ENCODE measurements around the gene CHRNE. TPM values are rescaled to one million over a fixed set of nuclear protein-coding genes. Genes with fewer than 3 reads are reported as not detected.
"Not testable (repeated sequence)": the region's sequence is repeated elsewhere in the genome, so short reads cannot be mapped to it uniquely, and the experiment has no call there.

CHRNE gene
- total and polyA plus RNA-seq, 2 of the 4 experiments (the other 2 are of a cell fraction) = under 0.01 to 0.21 TPM

- H3K27ac ChIP-seq (ENCODE audit: insufficient read depth, low read length); H3K4ac ChIP-seq (ENCODE audit: low read depth, low read length); CTCF ChIA-PET; ATAC-seq (ENCODE audit: low read depth); H3K9ac ChIP-seq (ENCODE audit: low read depth, low read length); H3K56ac ChIP-seq (ENCODE audit: extremely low read depth, insufficient read depth, low read length); H2BK15ac ChIP-seq (ENCODE audit: low read depth, low read length); H3K4me2 ChIP-seq (ENCODE audit: low read depth, low read length); H3K9me1 ChIP-seq (ENCODE audit: insufficient read depth, low read length); BruUV-seq (replicated peaks); H2AK9ac ChIP-seq (replicated peaks; ENCODE audit: low read depth, low read length, poor library complexity); H3K79me1 ChIP-seq (ENCODE audit: low read depth in 1 of 2, low read length in 2 of 2); H3K4me3 ChIP-seq (ENCODE audit: insufficient read depth, low read depth, low read length); H3K27me3 ChIP-seq (ENCODE audit: control insufficient read depth, insufficient read depth, low read length); POLR2A ChIA-PET (ENCODE audit: unreplicated experiment); H3K23ac ChIP-seq (ENCODE audit: low read depth, low read length); H3K14ac ChIP-seq (replicated peaks; ENCODE audit: low read depth, low read length); H3K9me3 ChIP-seq (ENCODE audit: control insufficient read depth, insufficient read depth, low read length); H3K4me1 ChIP-seq (ENCODE audit: control insufficient read depth, insufficient read depth, low read length); H3K36me3 ChIP-seq (ENCODE audit: control insufficient read depth, insufficient read depth, low read length); H2AFZ ChIP-seq (replicated peaks; ENCODE audit: low read length, poor library complexity); in situ Hi-C loops (cut with MboI; ENCODE audit: low sequenced_read_pairs); H4K20me1 ChIP-seq (ENCODE audit: insufficient read depth, low read length); H2BK20ac ChIP-seq (ENCODE audit: low read depth, low read length); DNase-seq; H4K5ac ChIP-seq (ENCODE audit: low read depth, low read length); H4K8ac ChIP-seq (ENCODE audit: low read depth in 2 of 2, low read length in 2 of 2); H2AK5ac ChIP-seq (ENCODE audit: low read depth, low read length); H4K91ac ChIP-seq (ENCODE audit: insufficient read depth, low read depth, low read length); dilution Hi-C loops (cut with HindIII; ENCODE audit: low sequenced_read_pairs, unreplicated experiment); H2BK120ac ChIP-seq (ENCODE audit: low read depth, low read length); H2BK5ac ChIP-seq (ENCODE audit: low read depth, low read length, poor library complexity, severe bottlenecking); H3K18ac ChIP-seq (ENCODE audit: low read depth, low read length): not testable (repeated sequence)
- intact Hi-C loops (cut with micrococcal nuclease) = loop anchor here (5.0 kb wide), 1 partner anchor 61 kb away; the partner anchor contains the start of gene SPAG7
Observed at GRCh38 chr17:4906642-4907041, 3.7 kb upstream of the CHRNE start.
